H1 (cell line): Measurements from ENCODE around the gene CNNM1. TPM values are rescaled to one million over a fixed set of nuclear protein-coding genes. Genes with fewer than 3 reads are reported as not detected.

Experiments
- CTCF ChIA-PET: fragments of 300-600 bp; sonication (Branson Sonifier 250); formaldehyde crosslinking; loops from one replicate; lab custom pipeline; 2021; ENCODE audit not compliant: partially characterized antibody; lab: Charles Lee
- POLR2A ChIA-PET: fragments of 300-600 bp; sonication (Branson Sonifier 250); formaldehyde crosslinking; loops from one replicate; lab custom pipeline; 2021; ENCODE audit warnings: inconsistent platforms; ENCODE audit not compliant: partially characterized antibody; lab: Charles Lee
- DNase-seq, 2 experiments: peaks; one replicate each; pipeline versions ENCODE4 v3.0.0 to v3.0.0-alpha.2; 2010 to 2022; ENCODE audit warnings: low spot score in 2 of 2, low read depth in 1 of 2, mixed read lengths in 1 of 2
- FAIRE-seq: peaks from 2 replicates; lab custom pipeline; 2011; peaks lifted over from hg19 to GRCh38; lab: Jason Lieb, UNC
- H2AFZ ChIP-seq: 2 replicates; pipeline ENCODE4 v1.8.1; 2012; ENCODE audit warnings: low read length, inconsistent platforms
- H2AK5ac ChIP-seq: 2 replicates; pipeline ENCODE4 v1.6.1; 2013; ENCODE audit warnings: low read depth, low read length
- H2BK120ac ChIP-seq: replicated peaks from 2 replicates; pipeline ENCODE3; 2013; ENCODE audit warnings: low read depth, low read length, inconsistent platforms
- H2BK12ac ChIP-seq: 2 replicates; pipeline ENCODE4 v1.6.1; 2013; ENCODE audit warnings: low read depth, low read length
- H2BK15ac ChIP-seq: 2 replicates; pipeline ENCODE4 v1.6.1; 2013; ENCODE audit warnings: low read length
- H2BK20ac ChIP-seq: 2 replicates; pipeline ENCODE4 v1.6.1; 2013; ENCODE audit warnings: low read length
- H2BK5ac ChIP-seq: 2 replicates; pipeline ENCODE4 v1.6.1; 2013; ENCODE audit warnings: low read depth, low read length
- H3K14ac ChIP-seq: 2 replicates; pipeline ENCODE4 v1.6.1; 2013; ENCODE audit warnings: inconsistent platforms; ENCODE audit not compliant: insufficient read length
- H3K18ac ChIP-seq: 2 replicates; pipeline ENCODE4 v1.6.1; 2013; ENCODE audit warnings: low read length; ENCODE audit errors: extremely low read depth
- H3K23ac ChIP-seq: 2 replicates; pipeline ENCODE4 v1.6.1; 2013; ENCODE audit warnings: inconsistent platforms; ENCODE audit not compliant: insufficient read length
- H3K23me2 ChIP-seq: 2 replicates; pipeline ENCODE4 v1.6.1; 2013; ENCODE audit warnings: low read depth, low read length
- H3K27ac ChIP-seq: 2 replicates; pipeline ENCODE4 v1.6.1; 2011; ENCODE audit warnings: low read depth, low read length, inconsistent platforms
- H3K27me3 ChIP-seq, 4 experiments: replicated peaks in 1 of 4; 1 replicate in 1 of 4; 2 replicates in 3 of 4; pipeline versions ENCODE4 v1.6.1 to v1.8.1; 2011 to 2013; ENCODE audit warnings: low read length in 3 of 4, mild to moderate bottlenecking in 3 of 4, inconsistent platforms in 2 of 4, mixed read lengths in 2 of 4, moderate library complexity in 1 of 4; ENCODE audit not compliant: control insufficient read depth in 3 of 4, insufficient read depth in 3 of 4; ENCODE audit errors: extremely low read depth in 1 of 4
- H3K36me3 ChIP-seq, 4 experiments: 2 replicates each; pipeline versions ENCODE4 v1.6.1 to v1.8.1; 2011 to 2013; ENCODE audit warnings: mild to moderate bottlenecking in 4 of 4, low read length in 3 of 4, moderate library complexity in 2 of 4, control low read depth in 1 of 4, inconsistent platforms in 1 of 4; ENCODE audit not compliant: insufficient read depth in 4 of 4, control insufficient read depth in 2 of 4
- H3K4ac ChIP-seq: replicated peaks from 2 replicates; pipeline ENCODE3; 2013; ENCODE audit warnings: low read length, low read depth, mixed read lengths, inconsistent platforms; ENCODE audit not compliant: insufficient read length
- H3K4me1 ChIP-seq, 4 experiments: replicated peaks in 1 of 4; 1 replicate in 1 of 4; 2 replicates in 3 of 4; pipeline versions ENCODE4 v1.6.1 to v1.8.1; 2011 to 2013; ENCODE audit warnings: low read length in 3 of 4, inconsistent platforms in 2 of 4, mixed read lengths in 1 of 4; ENCODE audit not compliant: insufficient read depth in 4 of 4, control insufficient read depth in 3 of 4
- H3K4me2 ChIP-seq, 2 experiments: 2 replicates each; pipeline versions ENCODE4 v1.6.1 to v1.8.1; 2011 to 2013; ENCODE audit warnings: low read depth in 2 of 2, low read length in 2 of 2, control low read depth in 1 of 2, inconsistent platforms in 1 of 2, mild to moderate bottlenecking in 1 of 2; ENCODE audit not compliant: insufficient read depth in 1 of 2
- H3K4me3 ChIP-seq, 4 experiments: fragments of 200-600, 300-600 bp in 1 of 4; sonication (generic), shearing (Covaris generic), sonication (Bioruptor Twin) in 1 of 4; 2 replicates each; pipeline versions ENCODE4 v1.5.1 to v1.8.1; 2011 to 2016; ENCODE audit warnings: low read length in 4 of 4, low read depth in 3 of 4, control low read depth in 2 of 4, inconsistent platforms in 2 of 4, mild to moderate bottlenecking in 2 of 4, mixed read lengths in 1 of 4, moderate library complexity in 1 of 4; ENCODE audit not compliant: insufficient read depth in 2 of 4; ENCODE audit errors: extremely low read depth in 1 of 4
- H3K56ac ChIP-seq: replicated peaks from 2 replicates; pipeline ENCODE3; 2013; ENCODE audit warnings: low read depth, mild to moderate bottlenecking, mixed read lengths, low read length, inconsistent platforms; ENCODE audit not compliant: insufficient read length
- H3K79me1 ChIP-seq: 2 replicates; pipeline ENCODE4 v1.6.1; 2013; ENCODE audit warnings: low read depth, low read length, control low read depth
- H3K79me2 ChIP-seq, 2 experiments: 2 replicates each; pipeline versions ENCODE4 v1.6.1 to v1.8.1; 2012 to 2013; ENCODE audit warnings: low read length in 2 of 2, mild to moderate bottlenecking in 2 of 2, inconsistent platforms in 1 of 2; ENCODE audit not compliant: insufficient read depth in 2 of 2, control insufficient read depth in 1 of 2
- H3K9ac ChIP-seq, 4 experiments: replicated peaks in 1 of 4; 1 replicate in 1 of 4; 2 replicates in 3 of 4; pipeline versions ENCODE4 v1.6.1 to v1.8.1; 2011 to 2013; ENCODE audit warnings: low read depth in 3 of 4, low read length in 3 of 4, control low read depth in 2 of 4, mild to moderate bottlenecking in 2 of 4, moderate library complexity in 2 of 4, inconsistent platforms in 1 of 4; ENCODE audit errors: extremely low read depth in 1 of 4
- H3K9me3 ChIP-seq, 2 experiments: 2 replicates each; pipeline versions ENCODE4 v1.6.1 to v1.8.1; 2012 to 2013; ENCODE audit warnings: mild to moderate bottlenecking in 2 of 2, moderate library complexity in 2 of 2, control low read depth in 1 of 2, inconsistent platforms in 1 of 2, low read depth in 1 of 2, low read length in 1 of 2, mixed read lengths in 1 of 2; ENCODE audit not compliant: insufficient read depth in 2 of 2
- H4K20me1 ChIP-seq, 2 experiments: replicated peaks in 1 of 2; 2 replicates each; pipeline versions ENCODE3 to v1.8.1; 2011 to 2013; ENCODE audit warnings: inconsistent platforms in 2 of 2, low read length in 2 of 2, mild to moderate bottlenecking in 1 of 2; ENCODE audit not compliant: insufficient read depth in 2 of 2, control insufficient read depth in 1 of 2
- H4K5ac ChIP-seq: 2 replicates; pipeline ENCODE4 v1.6.1; 2013; ENCODE audit warnings: low read length, low read depth, mixed read lengths, inconsistent platforms; ENCODE audit not compliant: insufficient read length
- H4K8ac ChIP-seq: 2 replicates; pipeline ENCODE4 v1.8.0; 2013; ENCODE audit warnings: mild to moderate bottlenecking, moderate library complexity, low read length, inconsistent platforms; ENCODE audit not compliant: insufficient read depth; ENCODE audit errors: extremely low read depth
- H4K91ac ChIP-seq: replicated peaks from 2 replicates; pipeline ENCODE3; 2013; ENCODE audit warnings: low read length, mixed read lengths, inconsistent platforms; ENCODE audit not compliant: insufficient read length
- BRCA1 ChIP-seq: IDR thresholded peaks from 2 replicates; pipeline ENCODE4 v1.6.1; 2012; ENCODE audit warnings: low read depth, low read length, improper control_type of control experiment
- CBX8 ChIP-seq: fragments of 300-800, 300-1000 bp; sonication (generic); IDR thresholded peaks from 2 replicates; pipeline ENCODE4 v1.7.1; 2016; ENCODE audit warnings: low read depth, low read length, borderline replicate concordance
- CHD1 ChIP-seq: IDR thresholded peaks from 2 replicates; pipeline ENCODE4 v1.6.1; 2012; ENCODE audit warnings: low read depth, low read length, improper control_type of control experiment
- CTBP2 ChIP-seq: IDR thresholded peaks from 2 replicates; pipeline ENCODE4 v1.7.0; 2011; ENCODE audit warnings: borderline replicate concordance, mild to moderate bottlenecking, moderate library complexity, mixed read lengths, low read length; ENCODE audit not compliant: insufficient read depth, insufficient read length
- EP300 ChIP-seq, 2 experiments: IDR thresholded peaks; 1 replicate in 1 of 2; 2 replicates in 1 of 2; pipeline ENCODE4 v1.6.1; 2011 to 2012; ENCODE audit warnings: low read depth in 2 of 2, low read length in 2 of 2, mild to moderate bottlenecking in 2 of 2, borderline replicate concordance in 1 of 2, inconsistent platforms in 1 of 2, moderate library complexity in 1 of 2
- FOSL1 ChIP-seq: IDR thresholded peaks from 2 replicates; pipeline ENCODE4 v1.6.1; 2011; ENCODE audit warnings: mild to moderate bottlenecking, low read depth, low read length, moderate library complexity; ENCODE audit not compliant: insufficient read depth
- KDM4A ChIP-seq: IDR thresholded peaks from one replicate; pipeline ENCODE4 v1.7.1; 2012; ENCODE audit warnings: low read depth, mild to moderate bottlenecking, moderate library complexity, low read length, inconsistent platforms; ENCODE audit not compliant: severe bottlenecking
- KDM5A ChIP-seq: fragments of 200-600 bp; IDR thresholded peaks from 2 replicates; pipeline ENCODE4 v1.7.1; 2012; ENCODE audit warnings: mild to moderate bottlenecking, low read length, inconsistent platforms, mixed read lengths
- PHF8 ChIP-seq: fragments of 200-600 bp; sonication (generic); conservative IDR thresholded peaks from 2 replicates; pipeline ENCODE4 v1.7.1; 2012; ENCODE audit warnings: low read depth, mild to moderate bottlenecking, inconsistent platforms, low read length, moderate library complexity
- POLR2A ChIP-seq, 2 experiments: IDR thresholded peaks; 1 replicate in 1 of 2; 2 replicates in 1 of 2; pipeline ENCODE4 v1.6.1; 2011; ENCODE audit warnings: low read depth in 2 of 2, low read length in 2 of 2, mild to moderate bottlenecking in 2 of 2; ENCODE audit errors: control extremely low read depth in 1 of 2
- POLR2AphosphoS5 ChIP-seq: IDR thresholded peaks from 2 replicates; pipeline ENCODE4 v1.6.1; 2011; ENCODE audit warnings: low read depth, low read length
- RFX5 ChIP-seq: IDR thresholded peaks from 2 replicates; pipeline ENCODE4 v1.6.1; 2011; ENCODE audit warnings: low read depth, low read length, improper control_type of control experiment, borderline replicate concordance
- SUZ12 ChIP-seq: fragments of 200-600 bp; sonication (generic); IDR thresholded peaks from 2 replicates; pipeline ENCODE4 v1.6.1; 2012; ENCODE audit warnings: mild to moderate bottlenecking, inconsistent platforms, low read length, moderate library complexity, mixed read lengths
- TCF12 ChIP-seq: IDR thresholded peaks from 2 replicates; pipeline ENCODE4 v1.6.1; 2011; ENCODE audit warnings: low read depth, mild to moderate bottlenecking, low read length
- TEAD4 ChIP-seq: IDR thresholded peaks from 2 replicates; pipeline ENCODE4 v1.6.1; 2012; ENCODE audit warnings: low read depth, low read length, inconsistent platforms, mixed read lengths
- ZNF274 ChIP-seq: IDR thresholded peaks from 2 replicates; pipeline ENCODE4 v1.7.0; 2012; ENCODE audit warnings: low read length, borderline replicate concordance; ENCODE audit errors: extremely low read depth
- polyA plus RNA-seq, 7 experiments: library from polyadenylated mRNA; depleted of rRNA in 3 of 7; stranded (reverse) in 5 of 7; unstranded in 2 of 7; fragments of >200 nt in 5 of 7; fragments of 200-250 nt in 2 of 7; gene quantifications; 1 replicate in 5 of 7; 2 replicates in 1 of 7; 4 replicates in 1 of 7; pipeline versions ENCODE4 v1.2.1 to v1.2.3, GENCODE V29; 2011 to 2013; ENCODE audit warnings: missing spikeins in 2 of 7, mixed read lengths in 2 of 7
- total RNA-seq: library from RNA; stranded (reverse); fragmentation: NEBNext Ultra II Directional; extraction: Animal tissue kit (Norgen Biotek cat#: 25700); gene quantifications from 2 replicates; pipeline ENCODE4 v1.2.1, GENCODE V29; 2021

CNNM1 gene
- total and polyA plus RNA-seq, 2 of the 8 experiments (the other 6 are each of a cell fraction or from before 2014, with no cell fraction given) = 0.74 to 0.92 TPM

GRCh38 chr10:99337901-99338300, 8.7 kb downstream of the CNNM1 start:
- Histone ChIP-seq H3K9me3 (peaks cover 4 to 7% of the 10 kb centered on the region in 2 experiments; a peak in 2 of 4 replicates), H4K91ac (no peak overlapping the region), H3K23me2 (no peaks in the 10 kb centered on the region), H2BK120ac (no peak overlapping the region), H3K27me3 (no peaks in the 10 kb centered on the region), H3K4me3 (no peak overlapping the region), H4K8ac (no peak overlapping the region), H2BK12ac (no peak overlapping the region), H3K36me3 (no peaks in the 10 kb centered on the region), H3K23ac (no peak overlapping the region), H2AFZ (no peak overlapping the region), H3K4me1 (no peaks in the 10 kb centered on the region; a peak in 1 of 7 replicates), H3K56ac (no peak overlapping the region), H3K79me2 (no peaks in the 10 kb centered on the region), H2AK5ac (no peak overlapping the region), H3K27ac (no peak overlapping the region), H3K9ac (no peak overlapping the region), H3K14ac (no peak overlapping the region), H3K18ac (no peak overlapping the region), H4K20me1 (no peaks in the 10 kb centered on the region), H3K4me2 (no peak overlapping the region), H3K4ac (no peak overlapping the region), H2BK5ac (no peak overlapping the region), H2BK15ac (no peak overlapping the region), H3K79me1 (no peaks in the 10 kb centered on the region), H2BK20ac (no peak overlapping the region), H4K5ac (no peak overlapping the region)
- ChIA-PET CTCF (interaction anchor here (0.7 to 1.8 kb wide), 3 partner anchors 23 to 223 kb away, joined by 3 to 4 read pairs (median 3); no protein-coding TSS in a partner anchor), POLR2A (no interaction called here)
- DNase-seq (no peak), FAIRE-seq (no peak)
- TF ChIP-seq BRCA1 (no peak), EP300 (IDR thresholded peaks at IDR 0.05; ENCODE audit: borderline replicate concordance in 1 of 2, low read depth in 2 of 2, low read length in 2 of 2) (no peak), CHD1 (no peak), ZNF274 (no peak), POLR2AphosphoS5 (no peak), CBX8 (no peak), FOSL1 (no peak), KDM4A (no peak), RFX5 (no peak), SUZ12 (no peak), TEAD4 (no peak), PHF8 (no peak), TCF12 (no peak), CTBP2 (no peak), KDM5A (no peak), POLR2A (IDR thresholded peaks at IDR 0.05; ENCODE audit: control extremely low read depth in 1 of 2, low read depth in 2 of 2, low read length in 2 of 2) (no peak)
